Aorta (tissue), 5 donors: Measurements from ENCODE around the gene TACC2. TPM values are rescaled to one million over a fixed set of nuclear protein-coding genes. Genes with fewer than 3 reads are reported as not detected.

ENCODE experiments used
- ATAC-seq: fragments of 200-7000 bp; cut with Tn5 transposase; one replicate; pipeline ENCODE4 v1.9.1; 2022; ENCODE audit warnings: moderate library complexity; ENCODE audit not compliant: low FRiP score
- DNase-seq, 2 donors: peaks; one replicate each; pipeline ENCODE4 v3.0.0-alpha.2; 2020
- H3K27ac ChIP-seq, 2 donors: one replicate each; pipeline ENCODE4 v1.5.1; 2013; ENCODE audit warnings: low read length in 2 of 2, mild to moderate bottlenecking in 2 of 2, moderate library complexity in 2 of 2, control low read depth in 1 of 2, inconsistent platforms in 1 of 2, low read depth in 1 of 2
- H3K27me3 ChIP-seq, 2 donors: one replicate each; pipeline ENCODE4 v1.6.1; 2013; ENCODE audit warnings: control low read depth in 1 of 2, low read length in 1 of 2, mild to moderate bottlenecking in 1 of 2, moderate library complexity in 1 of 2; ENCODE audit not compliant: insufficient read depth in 2 of 2, control insufficient read depth in 1 of 2
- H3K36me3 ChIP-seq, 2 donors: one replicate each; pipeline ENCODE4 v1.6.1; 2013; ENCODE audit warnings: control low read depth in 1 of 2, low read length in 1 of 2, mild to moderate bottlenecking in 1 of 2; ENCODE audit not compliant: insufficient read depth in 2 of 2, control insufficient read depth in 1 of 2
- H3K4me1 ChIP-seq, 2 donors: one replicate each; pipeline ENCODE4 v1.6.1; 2013; ENCODE audit warnings: low read length in 2 of 2, control low read depth in 1 of 2, mild to moderate bottlenecking in 1 of 2, moderate library complexity in 1 of 2; ENCODE audit not compliant: insufficient read depth in 2 of 2, control insufficient read depth in 1 of 2
- H3K4me3 ChIP-seq, 2 donors: one replicate each; pipeline ENCODE4 v1.5.1; 2013; ENCODE audit warnings: low read length in 2 of 2, control low read depth in 1 of 2, mild to moderate bottlenecking in 1 of 2
- H3K9me3 ChIP-seq: one replicate; pipeline ENCODE4 v1.6.1; 2013; ENCODE audit warnings: mild to moderate bottlenecking, low read length; ENCODE audit not compliant: control insufficient read depth
- WGBS, 2 donors: extraction: QIAGEN DNeasy Blood & Tissue Kit; methylation state at CpG; one replicate each; pipeline ENCODE4 v1.1.7; 2013; 5-methylcytosine and 5-hydroxymethylcytosine counted together
- intact Hi-C, 2 donors: fragments of 100-400 bp; cut with DNase I; formaldehyde crosslinking; loops; one replicate each; pipeline versions ENCODE4 v1.14.2 to v1.15.0; 2022
- long read RNA-seq, 2 donors: library from polyadenylated mRNA; unstranded; transcript quantifications; one replicate each; pipeline ENCODE4 v2.0.0, GENCODE V29; 2020 to 2021
- polyA plus RNA-seq, 2 donors: library from polyadenylated mRNA; stranded (reverse); fragments of 200-250 nt; gene quantifications; one replicate each; pipeline ENCODE4 v1.2.3, GENCODE V29; 2013
- total RNA-seq, 2 donors: library from RNA; stranded (reverse); fragmentation: NEBNext Ultra II Directional; extraction: Animal tissue kit (Norgen Biotek cat#: 25700); gene quantifications; one replicate each; pipeline ENCODE4 v1.2.1, GENCODE V29; 2021
- donor health status: healthy with polysubstance abuse.
- donor health status: Bipolar disorder and iron deficiency.
- donor health status: DM: no; HTN: no; CAD: no.
- donor health status: DM: no; HTN: no; CAD: no.
- donor health status: DM: yes; HTN: yes; CAD: no.

TACC2 gene, protein sequence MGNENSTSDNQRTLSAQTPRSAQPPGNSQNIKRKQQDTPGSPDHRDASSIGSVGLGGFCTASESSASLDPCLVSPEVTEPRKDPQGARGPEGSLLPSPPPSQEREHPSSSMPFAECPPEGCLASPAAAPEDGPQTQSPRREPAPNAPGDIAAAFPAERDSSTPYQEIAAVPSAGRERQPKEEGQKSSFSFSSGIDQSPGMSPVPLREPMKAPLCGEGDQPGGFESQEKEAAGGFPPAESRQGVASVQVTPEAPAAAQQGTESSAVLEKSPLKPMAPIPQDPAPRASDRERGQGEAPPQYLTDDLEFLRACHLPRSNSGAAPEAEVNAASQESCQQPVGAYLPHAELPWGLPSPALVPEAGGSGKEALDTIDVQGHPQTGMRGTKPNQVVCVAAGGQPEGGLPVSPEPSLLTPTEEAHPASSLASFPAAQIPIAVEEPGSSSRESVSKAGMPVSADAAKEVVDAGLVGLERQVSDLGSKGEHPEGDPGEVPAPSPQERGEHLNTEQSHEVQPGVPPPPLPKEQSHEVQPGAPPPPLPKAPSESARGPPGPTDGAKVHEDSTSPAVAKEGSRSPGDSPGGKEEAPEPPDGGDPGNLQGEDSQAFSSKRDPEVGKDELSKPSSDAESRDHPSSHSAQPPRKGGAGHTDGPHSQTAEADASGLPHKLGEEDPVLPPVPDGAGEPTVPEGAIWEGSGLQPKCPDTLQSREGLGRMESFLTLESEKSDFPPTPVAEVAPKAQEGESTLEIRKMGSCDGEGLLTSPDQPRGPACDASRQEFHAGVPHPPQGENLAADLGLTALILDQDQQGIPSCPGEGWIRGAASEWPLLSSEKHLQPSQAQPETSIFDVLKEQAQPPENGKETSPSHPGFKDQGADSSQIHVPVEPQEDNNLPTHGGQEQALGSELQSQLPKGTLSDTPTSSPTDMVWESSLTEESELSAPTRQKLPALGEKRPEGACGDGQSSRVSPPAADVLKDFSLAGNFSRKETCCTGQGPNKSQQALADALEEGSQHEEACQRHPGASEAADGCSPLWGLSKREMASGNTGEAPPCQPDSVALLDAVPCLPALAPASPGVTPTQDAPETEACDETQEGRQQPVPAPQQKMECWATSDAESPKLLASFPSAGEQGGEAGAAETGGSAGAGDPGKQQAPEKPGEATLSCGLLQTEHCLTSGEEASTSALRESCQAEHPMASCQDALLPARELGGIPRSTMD (N-terminal part only)
- total RNA-seq (10 to 100 TPM; 60.7 to 74.4 TPM), polyA plus RNA-seq (10 to 100 TPM; 25.8 to 41.0 TPM)
- long read RNA-seq, donor 1, transcript TACC2-205 (13 exons, 3,281 nt), result major isoform, 14 of 51 reads
- long read RNA-seq, donor 1, partial matches to known transcripts, result 15 of 51 reads
- long read RNA-seq, donor 1, other reads (novel, unspliced or antisense), result 21 of 51 reads
- long read RNA-seq, donor 2, transcript TACC2-205 (13 exons, 3,281 nt), result major isoform, 5 of 17 reads
- long read RNA-seq, donor 2, partial matches to known transcripts, result 2 of 17 reads
- long read RNA-seq, donor 2, other reads (novel, unspliced or antisense), result 10 of 17 reads

DNA sequence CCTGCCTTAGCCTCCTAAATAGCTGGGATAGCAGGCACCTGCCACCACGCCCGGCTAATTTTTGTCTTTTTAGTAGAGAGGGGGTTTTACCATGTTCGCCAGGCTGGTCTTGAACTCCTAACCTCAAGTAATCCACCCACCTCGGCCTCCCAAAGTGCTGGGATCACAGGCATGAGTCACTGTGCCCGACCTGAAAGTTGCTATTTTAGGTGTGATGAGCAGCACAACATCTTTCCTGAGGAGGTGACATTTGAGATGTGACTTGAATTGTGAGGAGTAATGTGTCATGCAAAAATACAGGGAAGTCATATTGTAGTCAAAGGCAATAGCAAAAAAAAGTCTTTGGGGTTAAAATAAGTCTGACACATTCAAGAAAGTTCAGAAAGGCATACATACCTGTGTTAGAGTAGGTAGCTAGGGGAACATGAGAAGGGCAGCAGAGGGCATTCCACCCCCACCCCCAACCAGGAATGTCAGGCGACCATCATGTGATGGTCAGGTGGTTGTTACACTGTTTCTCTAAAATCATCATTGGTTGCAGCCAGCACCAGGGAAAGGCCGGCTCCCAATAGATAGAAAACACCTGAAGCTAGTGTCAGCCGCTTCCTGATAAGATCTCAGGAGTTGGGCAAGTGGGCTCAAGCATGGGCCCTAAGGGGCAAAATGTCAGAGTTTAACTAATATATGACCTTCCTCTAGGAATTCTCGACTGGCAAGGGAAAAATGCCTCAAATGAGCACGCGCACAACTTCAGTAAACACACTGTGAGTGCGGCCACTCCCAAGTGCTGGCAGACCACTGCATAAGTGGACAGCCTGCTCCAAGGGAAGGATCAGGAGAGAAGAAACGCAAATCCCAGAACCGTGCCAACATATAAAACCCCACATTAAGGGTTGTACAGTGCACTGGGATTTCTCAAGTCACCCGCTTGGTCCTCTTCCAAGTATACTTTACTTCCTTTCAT is at the start of gene TACC2:
TACC2 (plus strand) TSS at position 803 of the 964 bp plus-strand sequence. CDS start 32,819 bp downstream, outside the sequence.
- ATAC-seq, result no peak

DNA sequence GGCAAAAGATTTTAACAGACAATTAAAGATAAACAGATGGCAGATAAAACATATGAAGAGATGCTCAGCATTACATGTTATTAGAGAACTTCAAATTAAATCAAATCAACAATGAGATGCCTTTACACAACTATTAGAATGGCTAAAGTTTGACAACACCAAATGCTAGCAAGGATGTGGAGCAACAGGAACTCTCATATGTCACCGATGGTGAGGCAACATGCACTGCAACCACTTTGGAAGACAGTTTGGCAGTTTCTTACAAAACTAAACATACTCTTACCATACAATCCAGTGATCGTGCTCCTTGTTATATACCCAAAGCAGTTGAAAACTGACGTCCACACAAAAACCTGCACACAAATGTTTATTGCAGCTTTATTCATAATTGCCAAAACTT is 47.4 kb upstream of the TACC2 start:
- no peaks in the 10 kb centered on the region for H3K27me3 ChIP-seq
- no peak overlapping the region for H3K27ac ChIP-seq
- peaks cover 3% of the 10 kb centered on the region in 2 donors for H3K4me1 ChIP-seq
- 79 to 80% methylated on average over 3 of the region's 3 CpGs for WGBS, 2 donors
- H3K4me3 ChIP-seq, result no peak overlapping the region
- no peaks in the 10 kb centered on the region for H3K9me3 ChIP-seq
- H3K36me3 ChIP-seq, result no peaks in the 10 kb centered on the region
- DNase-seq (no peak), ATAC-seq (no peak)
- intact Hi-C loops, result no loop called here

More for the DNA sequence above, at the start of gene TACC2:
- Histone ChIP-seq H3K9me3 (peaks cover 4% of the 10 kb centered on the region), H3K4me3 (no peak within 1 kb of the TSS), H3K36me3 (no peaks in the 10 kb centered on the region), H3K27me3 (no peaks in the 10 kb centered on the region), H3K27ac (no peak within 1 kb of the TSS), H3K4me1 (no peaks in the 10 kb centered on the region)
- 84 to 88% methylated on average over 15 of the region's 15 CpGs for WGBS, 2 donors
- intact Hi-C loops, result no loop called here
- DNase-seq, result no peak

DNA sequence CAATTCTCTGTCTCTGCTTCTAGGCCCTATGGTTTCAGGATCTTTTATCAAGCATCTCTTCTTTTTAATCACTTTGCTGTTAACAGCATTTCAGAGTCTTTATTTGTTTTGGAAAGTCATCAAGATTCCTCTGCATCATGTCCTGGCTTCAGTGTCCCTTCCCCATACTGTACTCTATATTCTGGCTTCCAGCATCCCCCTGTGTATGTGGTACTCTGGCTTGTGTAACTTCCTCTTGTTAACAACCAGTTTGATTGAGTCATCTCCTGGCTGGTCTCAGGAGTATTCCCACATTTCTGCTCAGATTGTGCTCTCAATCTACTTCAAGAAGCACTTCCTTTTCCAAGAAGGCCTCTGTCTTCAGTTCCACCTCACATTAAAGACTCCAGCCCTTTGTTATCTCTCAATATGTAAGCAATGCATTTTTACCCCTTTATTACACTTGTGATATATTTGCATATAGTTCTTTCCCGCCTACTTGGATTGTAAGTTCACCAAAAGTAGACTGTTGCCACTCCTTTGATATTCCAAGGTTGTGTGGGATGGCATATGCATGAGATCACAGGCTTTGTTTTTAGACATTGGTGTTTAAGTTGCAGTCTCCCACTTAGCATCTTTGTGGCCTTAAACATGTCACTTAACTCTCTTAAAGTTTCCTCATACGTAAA is 46.1 kb upstream of the TACC2 start:
- intact Hi-C loops, result no loop called here
- 60 to 89% methylated on average over 2 of the region's 2 CpGs for WGBS, 2 donors
- Histone ChIP-seq H3K4me3 (no peak overlapping the region), H3K27ac (no peak overlapping the region), H3K27me3 (no peaks in the 10 kb centered on the region), H3K36me3 (no peaks in the 10 kb centered on the region), H3K9me3 (no peaks in the 10 kb centered on the region), H3K4me1 (peaks cover 3% of the 10 kb centered on the region in 2 donors)
- DNase-seq (no peak), ATAC-seq (peak; percentile 76)

DNA sequence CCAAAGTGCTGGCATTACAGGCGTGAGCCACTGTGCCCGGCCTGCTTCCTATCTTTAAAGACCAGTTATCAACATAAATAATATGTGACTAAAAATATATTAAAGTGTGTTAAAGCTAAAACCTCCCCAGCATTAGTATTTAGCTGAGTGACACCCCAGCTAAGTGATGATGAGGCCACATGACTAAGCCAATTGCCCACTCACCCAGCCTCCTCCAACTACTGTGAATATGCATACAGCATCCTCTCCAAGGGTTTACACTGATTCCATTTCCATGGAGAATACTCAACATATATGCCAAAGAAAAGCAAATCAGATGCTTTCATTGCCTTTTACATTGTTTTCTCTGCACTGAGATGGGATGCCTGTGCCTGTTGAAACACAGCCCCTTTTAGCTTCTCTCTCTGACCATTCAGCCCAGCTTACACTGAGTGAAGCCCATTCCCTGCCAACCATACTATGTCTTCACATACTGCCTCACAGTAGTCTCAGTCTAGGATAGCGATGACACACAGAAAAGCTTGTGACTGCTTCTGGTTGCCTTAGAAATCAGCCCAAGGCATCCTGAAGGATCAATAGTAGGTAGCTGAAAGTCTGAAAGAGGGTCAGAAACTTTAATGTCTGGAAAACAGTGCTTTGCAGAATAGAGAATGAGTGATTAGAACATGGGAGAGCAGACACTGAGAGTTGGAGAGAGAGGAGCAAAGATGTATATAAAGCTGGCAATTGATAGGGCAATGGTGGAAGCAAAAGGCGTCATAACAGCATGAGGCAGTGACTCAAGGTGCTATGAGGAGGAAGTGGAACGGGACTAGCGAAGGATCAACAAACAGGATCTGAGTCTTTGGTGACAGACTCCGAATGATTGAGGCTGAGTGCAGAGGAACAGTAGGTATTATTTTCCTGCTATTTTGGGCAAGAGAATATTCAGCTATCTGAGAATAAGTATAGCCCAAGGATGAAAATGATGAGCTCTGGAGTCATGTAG is 41.3 kb upstream of the TACC2 start:
- intact Hi-C loops, result no loop called here
- Histone ChIP-seq H3K4me3 (no peak overlapping the region), H3K36me3 (no peaks in the 10 kb centered on the region), H3K4me1 (peaks cover 3% of the 10 kb centered on the region in 2 donors), H3K9me3 (no peaks in the 10 kb centered on the region), H3K27ac (no peak overlapping the region), H3K27me3 (no peaks in the 10 kb centered on the region)
- ATAC-seq (no peak), DNase-seq (no peak)
- 79% methylated on average over 7 of the region's 7 CpGs for WGBS, 2 donors

DNA sequence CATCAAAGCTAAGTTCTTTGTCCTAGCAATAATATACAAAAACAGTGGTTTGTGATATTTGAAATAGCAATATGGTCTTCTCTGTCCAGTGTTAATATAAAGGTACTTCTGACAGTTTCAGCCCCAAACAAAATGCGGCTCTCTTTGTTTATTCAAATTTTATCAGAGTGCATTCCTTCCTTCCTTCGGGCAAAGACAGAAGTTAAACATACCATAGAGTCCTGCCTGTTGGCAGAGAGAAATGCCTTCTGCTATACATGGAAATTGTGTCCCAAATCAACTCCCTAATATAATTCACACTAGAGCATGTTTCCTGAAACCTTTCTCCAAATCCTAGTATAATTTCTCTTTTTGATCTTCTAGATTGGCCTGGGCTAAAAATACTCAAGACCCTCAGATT is 39.9 kb upstream of the TACC2 start:
- no peaks in the 10 kb centered on the region for H3K36me3 ChIP-seq
- H3K27ac ChIP-seq, result no peak overlapping the region
- no peaks in the 10 kb centered on the region for H3K9me3 ChIP-seq
- intact Hi-C loops, result no loop called here
- DNase-seq (no peak), ATAC-seq (no peak)
- no peak overlapping the region for H3K4me3 ChIP-seq
- 5 to 15% methylated on average over 2 of the region's 2 CpGs for WGBS, 2 donors
- no peaks in the 10 kb centered on the region for H3K27me3 ChIP-seq
- no peaks in the 10 kb centered on the region for H3K4me1 ChIP-seq

DNA sequence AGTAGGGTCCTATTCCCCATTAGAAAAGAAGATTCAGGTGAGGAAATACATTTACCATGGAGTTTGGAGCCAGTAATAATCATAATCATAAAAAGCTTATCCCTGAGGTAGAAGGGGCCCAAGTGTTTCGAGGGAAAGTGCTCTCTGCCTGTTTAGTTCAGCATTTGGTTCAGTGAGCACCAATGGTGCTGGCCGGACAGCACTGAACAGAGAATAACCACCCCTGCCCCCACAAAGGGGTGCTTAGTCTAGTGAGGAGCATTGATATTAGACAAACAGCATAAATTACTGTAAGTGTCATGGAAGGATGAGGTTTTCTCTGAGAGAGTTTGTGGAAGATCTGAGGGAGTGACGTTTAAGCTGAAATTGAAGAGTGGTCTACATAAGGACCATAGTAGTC is 39.5 kb upstream of the TACC2 start:
- WGBS, 2 donors, result 54 to 62% methylated on average over 3 of the region's 3 CpGs
- H3K27me3 ChIP-seq, result no peaks in the 10 kb centered on the region
- no peak overlapping the region for H3K4me3 ChIP-seq
- no peaks in the 10 kb centered on the region for H3K4me1 ChIP-seq
- no peaks in the 10 kb centered on the region for H3K9me3 ChIP-seq
- no peaks in the 10 kb centered on the region for H3K36me3 ChIP-seq
- H3K27ac ChIP-seq, result no peak overlapping the region
- intact Hi-C loops, result no loop called here
- ATAC-seq (no peak), DNase-seq (no peak)
